ENCODE data around the gene ELAVL1.
A peak's percentile ranks its signal among the peaks of the same experiment; 100 is the strongest.
"Not testable (repeated sequence)": the region's sequence is repeated elsewhere in the genome, so short reads cannot be mapped to it uniquely, and the experiment has no call there.

ELAVL1 gene

DNA sequence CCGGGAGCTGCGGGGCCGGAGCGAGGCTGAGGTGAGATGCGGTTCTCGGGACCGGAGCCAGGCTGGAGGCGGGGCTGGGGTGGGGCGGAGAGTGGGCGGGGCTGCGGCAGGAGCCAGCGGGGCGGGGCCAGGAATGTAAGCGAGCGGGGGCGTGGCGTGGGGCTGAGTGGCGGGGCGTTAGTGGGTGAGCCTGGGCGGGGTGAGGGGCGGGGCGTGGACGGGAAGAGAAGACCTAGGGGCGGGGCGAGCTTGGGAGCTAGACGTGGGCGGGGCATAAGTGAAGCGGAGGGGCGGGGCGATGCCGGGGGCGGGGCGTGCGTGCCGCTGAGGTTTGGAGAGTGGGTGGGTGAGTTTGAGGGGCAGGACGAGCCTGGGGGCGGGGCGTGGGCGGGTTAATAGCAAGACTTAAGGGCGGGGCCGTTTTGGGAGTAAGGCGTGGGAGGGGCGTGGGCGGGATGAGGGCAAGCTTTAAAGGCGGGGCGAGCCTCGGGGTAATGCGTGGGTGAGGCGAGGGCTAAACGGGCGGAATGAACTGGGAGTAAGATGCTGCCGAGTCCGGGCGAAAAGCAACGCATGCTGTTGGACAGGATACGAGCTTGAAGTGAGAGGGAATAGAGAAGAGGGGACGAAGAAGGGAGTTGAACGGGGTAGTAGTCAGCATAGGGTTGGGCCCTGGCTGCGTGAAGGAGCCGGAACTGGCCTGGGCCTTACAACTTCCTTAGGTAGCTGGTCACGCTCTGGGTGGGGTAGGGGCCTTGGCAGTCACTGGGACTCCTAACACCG, 84.7 kb downstream of the ELAVL1 start:
- DNase-seq: peak; percentile 95

DNA sequence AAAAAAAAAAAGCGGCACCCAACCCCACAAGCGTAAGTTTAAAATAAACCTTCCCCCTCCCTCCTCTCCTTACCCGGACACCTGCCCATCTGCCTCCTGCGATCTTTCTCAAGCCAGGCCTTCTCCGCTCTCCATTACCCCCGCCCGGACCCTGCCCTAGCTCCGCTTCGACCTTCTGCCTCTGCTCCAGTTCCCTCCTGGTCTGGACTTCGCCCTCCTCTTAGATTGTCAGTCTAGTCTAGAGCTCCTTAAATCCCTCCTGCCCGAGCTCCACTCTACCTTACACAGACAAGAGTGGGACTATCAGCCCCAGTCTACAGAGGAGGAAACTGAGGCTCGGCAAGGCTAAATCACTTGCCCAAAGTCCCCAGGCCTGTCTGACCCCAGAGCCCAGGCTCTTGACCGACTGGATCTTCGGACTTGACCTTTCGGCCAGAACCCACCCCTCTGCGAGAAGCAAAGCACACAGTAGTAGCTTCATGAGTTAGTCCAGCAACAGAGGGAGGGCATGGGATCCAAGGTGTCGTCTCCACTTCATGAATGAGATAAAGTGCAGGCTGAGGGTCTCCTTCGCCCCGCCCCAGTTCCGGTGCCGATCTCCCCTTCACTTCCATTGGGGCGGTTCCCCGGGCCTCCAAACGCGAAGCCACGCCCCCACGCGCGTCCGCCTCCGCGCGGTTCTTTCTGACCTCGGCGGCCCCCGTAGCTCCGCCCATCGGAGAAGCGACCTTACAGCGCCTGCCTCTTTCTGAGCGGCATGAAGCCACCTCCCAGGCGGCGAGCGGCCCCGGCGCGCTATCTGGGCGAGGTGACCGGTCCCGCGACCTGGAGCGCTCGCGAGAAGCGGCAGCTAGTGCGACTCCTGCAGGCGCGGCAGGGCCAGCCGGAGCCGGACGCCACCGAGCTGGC, 85.6 kb downstream of the ELAVL1 start, which contains the start of gene SNAPC2:
Gene SNAPC2 (plus strand): TSS at position 729 of the 909 bp plus-strand sequence. CDS start 29 bp downstream, at position 758.
- peak; percentile 90 for DNase-seq

- no peak for DNase-seq
Measured at GRCh38 chr19:7918615-7919421, 86.6 kb downstream of the ELAVL1 start.

DNA sequence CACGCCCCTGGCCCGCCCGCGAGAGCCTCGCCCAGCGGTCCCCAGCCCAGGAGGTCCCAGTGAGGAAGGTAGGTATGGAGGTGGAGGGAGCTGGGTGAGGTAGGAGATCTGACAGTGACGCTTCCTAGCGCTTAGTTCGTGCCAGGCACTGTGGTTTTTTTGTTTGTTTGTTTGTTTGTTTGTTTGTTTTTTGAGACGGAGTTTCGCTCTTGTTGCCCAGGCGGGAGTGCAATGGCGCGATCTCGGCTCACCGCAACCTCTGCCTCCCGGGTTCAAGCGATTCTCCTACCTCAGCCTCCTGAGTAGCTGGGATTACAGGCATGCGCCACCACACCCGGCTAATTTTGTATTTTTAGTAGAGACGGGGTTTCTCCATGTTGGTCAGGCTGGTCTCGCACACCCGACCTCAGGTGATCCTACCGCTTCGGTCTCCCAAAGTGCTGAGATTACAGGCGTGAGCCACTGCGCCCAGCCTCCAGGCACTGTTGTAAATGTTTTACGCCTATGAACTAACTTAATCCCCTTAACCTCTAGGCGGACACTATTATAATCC, 87.3 kb downstream of the ELAVL1 start:
- not testable (repeated sequence) for DNase-seq

GRCh38 chr19:7917267-7918061, 88.0 kb downstream of the ELAVL1 start:
- DNase-seq: no peak

DNA sequence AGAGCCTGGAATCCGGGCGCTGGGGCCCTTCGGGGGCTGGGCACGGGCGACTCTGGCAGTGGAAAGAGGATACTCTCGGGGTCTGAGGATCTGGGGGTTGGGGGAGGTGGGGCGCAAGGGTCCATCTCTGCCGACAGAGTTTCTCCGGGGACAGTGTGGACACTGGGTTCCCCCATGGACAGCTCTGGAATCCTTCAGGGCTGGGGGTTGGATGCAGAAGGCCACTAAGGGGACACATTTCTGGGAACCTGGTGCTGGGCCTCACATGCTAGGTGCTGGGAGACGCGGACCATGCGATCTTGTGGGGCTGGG, 88.5 kb downstream of the ELAVL1 start:
- no peak for DNase-seq

DNA sequence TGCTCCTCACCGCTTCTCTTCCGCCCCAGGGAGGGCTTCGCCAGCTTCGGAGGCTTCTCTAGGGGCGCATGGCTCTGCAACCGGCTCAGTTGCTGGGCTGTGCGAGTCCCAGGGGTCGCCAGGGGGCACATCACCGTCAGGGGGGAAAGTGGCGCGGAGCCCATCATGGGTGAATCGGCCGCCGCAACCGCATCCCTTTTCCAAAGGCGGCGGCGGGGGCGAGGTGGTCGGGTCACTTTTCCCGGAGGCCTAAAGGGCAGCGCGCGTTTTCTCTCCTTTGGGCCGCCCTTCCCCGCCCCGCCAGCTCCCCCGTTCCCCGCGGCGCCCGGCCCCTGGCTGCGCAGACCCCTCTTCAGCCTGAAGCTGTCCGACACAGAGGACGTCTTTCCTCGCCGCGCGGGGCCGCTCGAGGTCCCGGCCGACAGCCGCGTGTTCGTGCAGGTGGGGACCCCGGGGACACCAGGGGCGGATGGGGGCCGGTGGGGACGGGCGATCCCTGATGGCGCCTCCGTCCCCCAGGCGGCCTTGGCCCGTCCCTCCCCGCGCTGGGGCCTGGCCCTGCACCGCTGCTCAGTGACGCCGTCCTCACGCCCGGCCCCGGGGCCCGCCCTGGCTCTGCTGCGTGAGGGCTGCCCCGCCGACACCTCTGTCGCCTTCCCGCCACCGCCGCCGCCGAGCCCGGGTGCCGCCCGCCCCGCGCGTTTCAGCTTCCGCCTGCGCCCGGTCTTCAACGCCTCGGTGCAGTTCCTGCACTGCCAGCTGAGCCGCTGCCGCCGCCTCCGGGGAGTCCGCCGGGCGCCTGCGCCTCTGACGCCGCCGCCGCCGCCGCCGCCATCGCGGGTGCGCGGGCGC, 89.1 kb downstream of the ELAVL1 start:
- no peak for DNase-seq

DNA sequence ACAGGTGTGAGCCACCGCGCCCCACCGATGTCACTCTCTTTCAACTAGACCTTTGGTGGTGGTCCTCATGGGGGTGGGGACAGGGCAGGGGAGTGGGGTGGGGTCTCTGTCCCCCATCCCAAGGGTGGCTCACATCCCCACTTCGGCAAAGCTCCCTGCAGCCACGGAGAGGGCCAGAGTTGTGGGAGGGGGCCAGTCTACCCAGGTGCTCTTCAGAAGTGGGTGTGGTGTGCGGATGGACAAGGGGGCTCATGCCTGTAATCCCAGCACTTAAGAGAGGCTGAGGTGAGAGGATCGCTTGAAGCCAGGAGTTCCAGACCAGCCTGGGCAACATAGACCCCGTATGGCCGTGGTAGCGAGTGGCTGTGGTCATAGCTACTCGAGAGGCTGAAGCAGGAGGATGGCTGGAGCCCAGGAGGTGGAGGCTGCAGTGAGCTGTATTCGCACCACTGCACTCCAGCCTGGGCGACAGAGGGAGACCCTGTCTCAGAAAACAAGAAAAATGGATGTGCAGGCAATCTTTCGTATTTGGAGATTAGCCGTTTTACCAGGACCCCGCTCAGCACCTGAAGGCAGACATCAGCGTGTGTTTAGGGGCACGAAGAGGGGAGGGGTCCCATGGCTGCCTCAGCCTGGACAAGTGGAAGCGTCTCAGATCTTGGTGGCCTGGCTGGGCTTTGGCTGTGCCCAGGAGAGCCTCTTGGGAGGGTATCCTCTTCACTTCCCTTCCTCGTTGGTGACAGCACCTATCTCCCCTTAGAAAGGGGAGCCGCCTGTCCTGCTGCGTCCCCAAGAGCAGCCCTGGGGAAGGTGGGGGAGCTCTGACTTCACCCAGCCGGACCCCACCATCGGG, 90.0 kb downstream of the ELAVL1 start:
- no peak for DNase-seq

DNA sequence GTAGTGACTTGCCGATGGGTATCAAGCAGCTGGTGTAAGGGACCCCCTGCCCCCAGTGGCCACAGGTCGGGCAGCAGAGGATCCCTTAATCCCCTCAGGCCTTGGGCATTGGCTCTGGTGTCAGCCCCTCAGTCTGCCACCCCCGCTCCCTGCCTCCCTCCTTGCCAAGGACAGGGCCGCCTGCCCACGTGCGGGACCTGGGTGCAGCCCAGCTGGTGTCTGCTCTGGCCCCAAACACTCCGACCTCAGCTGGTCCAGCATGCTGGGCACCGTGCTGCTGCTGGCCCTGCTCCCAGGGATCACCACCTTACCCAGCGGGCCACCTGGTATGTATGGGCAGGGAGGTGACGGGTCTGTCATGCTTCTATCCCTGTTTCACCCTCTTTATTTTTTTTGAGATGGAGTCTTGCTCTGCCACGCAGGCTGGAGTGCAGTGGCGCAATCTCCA, 90.8 kb downstream of the ELAVL1 start, which contains the start of gene TGFBR3L:
Gene TGFBR3L (plus strand): TSS at position 233 of the 448 bp plus-strand sequence.
- no peak for DNase-seq

GRCh38 chr19:7914099-7914498, 91.3 kb downstream of the ELAVL1 start:
- no peak for DNase-seq

DNA sequence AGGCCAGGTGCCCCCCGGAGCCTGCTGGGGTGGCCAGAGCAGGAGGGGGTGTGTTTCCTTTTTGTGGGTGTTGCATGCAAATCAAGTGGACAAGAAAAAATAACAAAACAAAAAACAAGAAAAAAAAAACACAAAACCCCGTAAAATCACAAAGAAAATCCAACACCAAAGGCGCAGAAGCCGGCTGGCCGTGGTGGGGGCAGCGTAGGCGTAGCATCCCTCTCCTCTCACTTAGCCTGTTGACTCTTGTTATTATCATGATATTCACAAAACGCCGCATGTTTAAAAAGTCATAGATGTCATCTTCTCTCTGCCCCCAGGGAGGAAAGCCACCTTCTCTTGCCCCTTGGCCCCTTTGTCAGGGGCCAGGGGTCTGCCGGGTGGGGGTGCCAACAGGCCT, 91.8 kb downstream of the ELAVL1 start:
- DNase-seq: no peak

- no peak for DNase-seq
Measured at GRCh38 chr19:7912697-7913564, 92.5 kb downstream of the ELAVL1 start.

DNA sequence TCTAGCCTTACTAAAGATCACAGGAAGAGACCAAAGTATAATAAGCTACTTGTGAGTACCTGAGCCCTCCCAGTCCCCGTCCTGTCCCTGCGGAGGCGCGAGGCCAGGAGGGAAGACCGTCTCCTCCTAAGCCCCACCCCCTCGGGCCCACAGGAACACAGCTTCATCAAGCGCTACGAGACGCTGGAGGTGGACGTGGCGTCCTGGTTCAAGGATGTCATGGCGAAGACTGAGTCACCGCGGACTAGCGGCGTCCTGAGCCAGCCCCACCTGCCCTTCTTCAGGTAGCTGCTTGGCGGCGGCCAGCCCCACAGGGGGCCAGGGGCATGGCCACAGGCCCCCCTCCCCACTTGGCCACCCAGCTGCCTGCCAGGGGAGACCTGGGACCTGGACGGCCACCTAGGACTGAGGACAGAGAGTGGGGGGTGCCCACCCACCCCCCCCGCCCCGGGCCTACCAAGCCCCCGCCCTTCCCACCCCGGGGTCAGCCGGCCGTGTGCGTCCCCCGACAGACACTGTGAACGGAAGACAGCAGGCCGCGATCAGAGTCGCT, 93.2 kb downstream of the ELAVL1 start:
- DNase-seq: no peak

DNA sequence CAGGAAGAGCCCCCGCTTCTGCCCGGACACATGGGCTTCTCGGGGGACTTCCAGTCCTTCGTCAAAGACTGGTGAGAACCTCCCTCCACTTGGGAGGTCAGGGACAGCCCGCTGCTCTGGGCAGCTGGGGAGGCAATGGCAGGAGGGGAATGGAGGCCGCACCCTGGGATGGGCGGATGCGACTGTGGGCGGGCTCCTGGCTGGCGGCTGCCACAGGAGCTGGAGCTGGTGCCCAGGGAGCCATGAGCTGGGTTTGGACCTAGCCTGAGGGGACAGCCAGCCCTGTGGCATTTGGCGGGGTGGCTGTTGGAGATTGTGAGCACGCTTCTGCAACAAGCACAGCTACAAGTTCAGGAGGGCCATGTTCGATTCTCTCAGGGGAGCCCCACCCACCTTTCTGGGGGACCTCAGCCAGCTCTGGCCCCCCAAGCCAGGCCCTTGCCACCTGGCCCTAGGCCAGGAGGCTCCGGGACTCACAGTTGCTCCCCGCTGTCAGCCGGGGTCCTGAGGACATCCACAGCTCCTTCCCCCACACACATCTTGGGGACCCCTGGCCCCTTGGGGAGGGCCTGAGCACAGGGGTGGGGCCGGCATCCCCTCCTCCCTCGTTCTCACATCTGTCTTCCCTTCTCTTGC, 93.8 kb downstream of the ELAVL1 start:
- DNase-seq: no peak

- no peak for DNase-seq
Measured at GRCh38 chr19:7910321-7911161, 94.9 kb downstream of the ELAVL1 start.

DNA sequence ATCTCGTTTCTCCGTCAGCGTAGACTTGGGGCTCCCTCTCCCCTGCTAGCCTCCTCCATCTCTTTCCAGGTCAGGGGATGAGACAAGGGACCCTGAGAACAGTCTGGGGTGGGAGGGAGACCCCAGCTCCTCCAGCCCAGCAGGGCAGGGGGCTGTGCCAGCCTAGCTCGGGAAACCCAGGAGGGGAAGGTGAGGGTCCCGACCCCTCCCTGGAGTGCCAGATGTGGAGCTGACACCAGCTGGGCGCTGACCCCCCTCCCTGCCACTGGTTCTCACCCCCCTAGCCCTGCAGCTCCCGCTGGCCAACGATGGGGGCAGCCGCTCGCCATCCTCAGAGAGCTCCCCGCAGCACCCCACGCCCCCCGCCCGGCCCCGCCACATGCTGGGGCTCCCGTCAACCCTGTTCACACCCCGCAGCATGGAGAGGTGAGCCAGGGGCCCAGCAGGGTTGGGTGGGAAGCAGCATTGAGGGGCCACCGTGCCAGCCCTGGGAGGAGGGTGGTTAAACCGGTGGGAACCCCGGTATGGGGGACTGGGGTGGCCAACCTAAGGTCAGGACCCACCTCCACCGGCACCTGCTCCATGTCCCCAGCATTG, 95.9 kb downstream of the ELAVL1 start:
- DNase-seq: no peak
